Measurements from ENCODE around the gene ZNRF3. TPM values are rescaled to one million over a fixed set of nuclear protein-coding genes. Genes with fewer than 3 reads are reported as not detected.

The ZNRF3 gene
- polyA plus RNA-seq, 1 of the 3 experiments (the other 2 are of a cell fraction) = 4.2 TPM

GRCh38 chr22:29037340-29037932, 154.1 kb downstream of the ZNRF3 start:
- POLR2A ChIA-PET = no interaction called here
- Histone ChIP-seq H3K4me1 (ENCODE audit: control insufficient read depth in 1 of 2, insufficient read depth in 2 of 2, low read depth in 1 of 2, low read length in 1 of 2) (peaks cover 4 to 11% of the 10 kb centered on the region in 2 experiments; a peak in 2 of 4 replicates), H3K79me2 (ENCODE audit: insufficient read depth) (peaks cover 28% of the 10 kb centered on the region; the same call in 1 of the 2 replicates), H3K4me3 (ENCODE audit: low read depth in 2 of 2, low read length in 1 of 2) (no peak overlapping the region), H3K4me2 (no peak overlapping the region), H3K36me3 (replicated peaks in 1 of 2; ENCODE audit: control insufficient read depth in 1 of 2, insufficient read depth in 2 of 2, low read length in 1 of 2) (no peaks in the 10 kb centered on the region), H3K27me3 (ENCODE audit: insufficient read depth) (no peaks in the 10 kb centered on the region), H3K9me3 (no peaks in the 10 kb centered on the region), H3K27ac (ENCODE audit: low read depth in 2 of 2, low read length in 1 of 2) (no peak overlapping the region), H4K20me1 (ENCODE audit: insufficient read depth) (no peaks in the 10 kb centered on the region), H3F3A (replicated peaks; ENCODE audit: insufficient read depth) (peaks cover 7% of the 10 kb centered on the region), H3K9me2 (no peaks in the 10 kb centered on the region), H2AFZ (ENCODE audit: low read depth) (no peak overlapping the region), H3K9ac (no peak overlapping the region)
- WGBS (ENCODE audit: low lambda C conversion rate) = 88% methylated on average over 4 of the region's 4 CpGs
- TF ChIP-seq TCF12 (IDR thresholded peaks at IDR 0.05) (no peak), IRF3 (IDR thresholded peaks at IDR 0.05; ENCODE audit: low read depth, low read length) (no peak), MEF2A (IDR thresholded peaks at IDR 0.05; ENCODE audit: borderline replicate concordance, low read depth) (no peak), NRF1 (IDR thresholded peaks at IDR 0.05; ENCODE audit: low read depth, low read length) (no peak), POLR2AphosphoS5 (IDR thresholded peaks at IDR 0.05; ENCODE audit: low read depth, low read length) (no peak), FOXJ3 (CRISPR knock-in tag; IDR thresholded peaks at IDR 0.05) (no peak), EZH2phosphoT487 (IDR thresholded peaks at IDR 0.05; ENCODE audit: borderline replicate concordance, low read depth) (no peak)
- TF ChIP-seq, protein P1, sequence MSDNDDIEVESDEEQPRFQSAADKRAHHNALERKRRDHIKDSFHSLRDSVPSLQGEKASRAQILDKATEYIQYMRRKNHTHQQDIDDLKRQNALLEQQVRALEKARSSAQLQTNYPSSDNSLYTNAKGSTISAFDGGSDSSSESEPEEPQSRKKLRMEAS (IDR thresholded peaks at IDR 0.05; ENCODE audit: low read depth) = no peak
- TF ChIP-seq, protein P2, sequence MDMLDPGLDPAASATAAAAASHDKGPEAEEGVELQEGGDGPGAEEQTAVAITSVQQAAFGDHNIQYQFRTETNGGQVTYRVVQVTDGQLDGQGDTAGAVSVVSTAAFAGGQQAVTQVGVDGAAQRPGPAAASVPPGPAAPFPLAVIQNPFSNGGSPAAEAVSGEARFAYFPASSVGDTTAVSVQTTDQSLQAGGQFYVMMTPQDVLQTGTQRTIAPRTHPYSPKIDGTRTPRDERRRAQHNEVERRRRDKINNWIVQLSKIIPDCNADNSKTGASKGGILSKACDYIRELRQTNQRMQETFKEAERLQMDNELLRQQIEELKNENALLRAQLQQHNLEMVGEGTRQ (IDR thresholded peaks at IDR 0.05; ENCODE audit: borderline replicate concordance, low read depth, low read length) = no peak
- TF ChIP-seq, protein P3, sequence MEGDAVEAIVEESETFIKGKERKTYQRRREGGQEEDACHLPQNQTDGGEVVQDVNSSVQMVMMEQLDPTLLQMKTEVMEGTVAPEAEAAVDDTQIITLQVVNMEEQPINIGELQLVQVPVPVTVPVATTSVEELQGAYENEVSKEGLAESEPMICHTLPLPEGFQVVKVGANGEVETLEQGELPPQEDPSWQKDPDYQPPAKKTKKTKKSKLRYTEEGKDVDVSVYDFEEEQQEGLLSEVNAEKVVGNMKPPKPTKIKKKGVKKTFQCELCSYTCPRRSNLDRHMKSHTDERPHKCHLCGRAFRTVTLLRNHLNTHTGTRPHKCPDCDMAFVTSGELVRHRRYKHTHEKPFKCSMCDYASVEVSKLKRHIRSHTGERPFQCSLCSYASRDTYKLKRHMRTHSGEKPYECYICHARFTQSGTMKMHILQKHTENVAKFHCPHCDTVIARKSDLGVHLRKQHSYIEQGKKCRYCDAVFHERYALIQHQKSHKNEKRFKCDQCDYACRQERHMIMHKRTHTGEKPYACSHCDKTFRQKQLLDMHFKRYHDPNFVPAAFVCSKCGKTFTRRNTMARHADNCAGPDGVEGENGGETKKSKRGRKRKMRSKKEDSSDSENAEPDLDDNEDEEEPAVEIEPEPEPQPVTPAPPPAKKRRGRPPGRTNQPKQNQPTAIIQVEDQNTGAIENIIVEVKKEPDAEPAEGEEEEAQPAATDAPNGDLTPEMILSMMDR (IDR thresholded peaks at IDR 0.05) = no peak
- DNase-seq = no peak
- CTCF ChIA-PET = interaction anchor here (0.9 to 2.2 kb wide), 3 partner anchors 157 to 190 kb away, joined by 3 to 26 read pairs (median 3); no protein-coding TSS in a partner anchor

- no peak for DNase-seq
- Histone ChIP-seq H3K9me2 (no peaks in the 10 kb centered on the region), H3F3A (replicated peaks; ENCODE audit: insufficient read depth) (peaks cover 17% of the 10 kb centered on the region), H3K4me2 (no peak overlapping the region), H2AFZ (ENCODE audit: low read depth) (no peak overlapping the region), H3K36me3 (replicated peaks in 1 of 2; ENCODE audit: control insufficient read depth in 1 of 2, insufficient read depth in 2 of 2, low read length in 1 of 2) (no peaks in the 10 kb centered on the region), H3K4me3 (ENCODE audit: low read depth in 2 of 2, low read length in 1 of 2) (no peak overlapping the region), H4K20me1 (ENCODE audit: insufficient read depth) (no peaks in the 10 kb centered on the region), H3K4me1 (ENCODE audit: control insufficient read depth in 1 of 2, insufficient read depth in 2 of 2, low read depth in 1 of 2, low read length in 1 of 2) (peaks cover 0 to 17% of the 10 kb centered on the region in 2 experiments; a peak in 3 of 4 replicates), H3K9me3 (no peaks in the 10 kb centered on the region), H3K27ac (ENCODE audit: low read depth in 2 of 2, low read length in 1 of 2) (no peak overlapping the region), H3K79me2 (ENCODE audit: insufficient read depth) (peaks cover 13% of the 10 kb centered on the region; the same call in 1 of the 2 replicates), H3K27me3 (ENCODE audit: insufficient read depth) (no peaks in the 10 kb centered on the region), H3K9ac (no peak overlapping the region)
- WGBS (ENCODE audit: low lambda C conversion rate) = 90% methylated on average over 9 of the region's 9 CpGs
- ChIA-PET POLR2A (interaction anchor here (0.7 to 1.0 kb wide), 2 partner anchors 156 to 363 kb away, joined by 3 to 4 read pairs; partner anchors contain the start of gene ZNRF3), CTCF (interaction anchor here (0.9 to 6.5 kb wide), 11 partner anchors 10 to 438 kb away, joined by 3 to 100 read pairs (median 15); no protein-coding TSS in a partner anchor)
- no peak for TF ChIP-seq USF1 (IDR thresholded peaks at IDR 0.05; ENCODE audit: borderline replicate concordance, low read depth)
- no peak for TF ChIP-seq SMC3 (IDR thresholded peaks at IDR 0.05; ENCODE audit: low read depth, low read length)
- no peak for TF ChIP-seq GABPA (IDR thresholded peaks at IDR 0.05; ENCODE audit: low read depth)
- TF ChIP-seq, protein P2 (IDR thresholded peaks at IDR 0.05; ENCODE audit: borderline replicate concordance, low read depth, low read length) = no peak
- no peak for TF ChIP-seq GATA2 (CRISPR knock-in tag; IDR thresholded peaks at IDR 0.05)
- TF ChIP-seq POLR2AphosphoS5 (IDR thresholded peaks at IDR 0.05; ENCODE audit: low read depth, low read length) = no peak
- TF ChIP-seq FOSL2 (IDR thresholded peaks at IDR 0.05; ENCODE audit: borderline replicate concordance, low read depth) = no peak
- TF ChIP-seq EP300 (IDR thresholded peaks at IDR 0.05; ENCODE audit: borderline replicate concordance in 1 of 2, low read depth in 1 of 2, low read length in 1 of 2) = no peak
- no peak for TF ChIP-seq TCF12 (IDR thresholded peaks at IDR 0.05)
- TF ChIP-seq IRF3 (IDR thresholded peaks at IDR 0.05; ENCODE audit: low read depth, low read length) = no peak
- TF ChIP-seq ELF1 (IDR thresholded peaks at IDR 0.05) = no peak
- no peak for TF ChIP-seq RXRA (IDR thresholded peaks at IDR 0.05; ENCODE audit: borderline replicate concordance, low read depth)
- TF ChIP-seq SIN3A (IDR thresholded peaks at IDR 0.05; ENCODE audit: borderline replicate concordance, low read depth, low read length) = no peak
Measured at GRCh38 chr22:29039148-29039547, 155.8 kb downstream of the ZNRF3 start.

Measured in SK-N-SH (cell line).